Measurements from ENCODE around the gene NOVA2.

Gene NOVA2

GRCh38 chr19:46000491-46001246 lies 27.0 kb upstream of the NOVA2 start:
- peak; percentile 67 to 73 for DNase-seq (ENCODE audit: low read depth in 2 of 2)

- DNase-seq (ENCODE audit: low read depth in 2 of 2): no peak
Observed at GRCh38 chr19:45999653-46000121, 26.0 kb upstream of the NOVA2 start.

GRCh38 chr19:45998834-45999233 lies 25.2 kb upstream of the NOVA2 start:
- DNase-seq (ENCODE audit: low read depth in 2 of 2): no peak

- no peak for DNase-seq (ENCODE audit: low read depth in 2 of 2)
Observed at GRCh38 chr19:45996933-45997332, 23.3 kb upstream of the NOVA2 start.

- DNase-seq (ENCODE audit: low read depth in 2 of 2): no peak
Observed at GRCh38 chr19:45995715-45996385, 22.2 kb upstream of the NOVA2 start.

GRCh38 chr19:45994998-45995714 lies 21.5 kb upstream of the NOVA2 start, which contains the start of gene CCDC61:
Gene CCDC61 (plus strand): TSS chr19:45995467. CDS start chr19:46003019, 7,552 bp downstream.
- DNase-seq (ENCODE audit: low read depth in 2 of 2): peak; percentile 89 to 96

GRCh38 chr19:45994456-45994997 lies 20.9 kb upstream of the NOVA2 start:
- no peak for DNase-seq (ENCODE audit: low read depth in 2 of 2)

GRCh38 chr19:45990113-45990728 lies 16.6 kb upstream of the NOVA2 start:
- DNase-seq (ENCODE audit: low read depth in 2 of 2): no peak

- DNase-seq (ENCODE audit: low read depth in 2 of 2): no peak
Observed at GRCh38 chr19:45985321-45985720, 11.7 kb upstream of the NOVA2 start.

- no peak for DNase-seq (ENCODE audit: low read depth in 2 of 2)
Observed at GRCh38 chr19:45981350-45981749, 7.7 kb upstream of the NOVA2 start.

- DNase-seq (ENCODE audit: low read depth in 2 of 2): no peak
Observed at GRCh38 chr19:45978156-45978555, 4.5 kb upstream of the NOVA2 start.

GRCh38 chr19:45976178-45976577 lies 2.5 kb upstream of the NOVA2 start:
- no peak for DNase-seq (ENCODE audit: low read depth in 2 of 2)

- no peak for DNase-seq (ENCODE audit: low read depth in 2 of 2)
Observed at GRCh38 chr19:45975306-45976070, 1.8 kb upstream of the NOVA2 start.

- no peak for DNase-seq (ENCODE audit: low read depth in 2 of 2)
Observed at GRCh38 chr19:45972947-45973540, 621 bp downstream of the NOVA2 start.

GRCh38 chr19:45972081-45972946 lies 1.4 kb downstream of the NOVA2 start:
- DNase-seq (ENCODE audit: low read depth in 2 of 2): peak; percentile 30 to 48

- DNase-seq (ENCODE audit: low read depth in 2 of 2): no peak
Observed at GRCh38 chr19:45971260-45971902, 2.3 kb downstream of the NOVA2 start.

GRCh38 chr19:45969676-45970075 lies 4.0 kb downstream of the NOVA2 start:
- DNase-seq (ENCODE audit: low read depth in 2 of 2): no peak

GRCh38 chr19:45968626-45969025 lies 5.0 kb downstream of the NOVA2 start:
- DNase-seq (ENCODE audit: low read depth in 2 of 2): no peak

GRCh38 chr19:45967246-45967645 lies 6.4 kb downstream of the NOVA2 start:
- DNase-seq (ENCODE audit: low read depth in 2 of 2): no peak
